Measurements from ENCODE around the gene NQO2. TPM values are rescaled to one million over a fixed set of nuclear protein-coding genes. Genes with fewer than 3 reads are reported as not detected.

NQO2 gene
- total RNA-seq, 4 donors from 2014 or later: 15.8 to 32.8 (median 27.2) TPM

DNA sequence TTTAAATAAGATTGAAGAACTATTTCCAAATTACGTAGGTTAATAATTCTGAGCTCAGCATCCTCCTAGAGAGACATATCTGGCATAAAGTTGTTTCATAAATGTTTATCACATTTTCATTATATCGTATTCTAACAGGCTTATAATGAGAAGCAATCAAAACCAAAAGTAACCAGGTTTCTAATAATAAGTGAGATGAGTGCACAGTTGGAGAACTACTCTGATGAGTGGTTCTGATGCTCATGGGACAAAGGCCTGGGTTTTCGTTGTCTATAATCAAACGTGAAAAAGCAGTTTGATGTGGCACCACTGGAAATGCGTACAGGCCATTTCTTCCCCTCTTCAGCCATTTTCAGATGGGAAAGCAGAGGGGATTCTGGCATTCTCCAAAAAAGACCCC is 23.6 kb upstream of the NQO2 start:
- TF ChIP-seq EP300 (IDR thresholded peaks at IDR 0.05): no peak
- no peak for TF ChIP-seq POLR2AphosphoS5 (IDR thresholded peaks at IDR 0.05)
- TF ChIP-seq, protein P1, sequence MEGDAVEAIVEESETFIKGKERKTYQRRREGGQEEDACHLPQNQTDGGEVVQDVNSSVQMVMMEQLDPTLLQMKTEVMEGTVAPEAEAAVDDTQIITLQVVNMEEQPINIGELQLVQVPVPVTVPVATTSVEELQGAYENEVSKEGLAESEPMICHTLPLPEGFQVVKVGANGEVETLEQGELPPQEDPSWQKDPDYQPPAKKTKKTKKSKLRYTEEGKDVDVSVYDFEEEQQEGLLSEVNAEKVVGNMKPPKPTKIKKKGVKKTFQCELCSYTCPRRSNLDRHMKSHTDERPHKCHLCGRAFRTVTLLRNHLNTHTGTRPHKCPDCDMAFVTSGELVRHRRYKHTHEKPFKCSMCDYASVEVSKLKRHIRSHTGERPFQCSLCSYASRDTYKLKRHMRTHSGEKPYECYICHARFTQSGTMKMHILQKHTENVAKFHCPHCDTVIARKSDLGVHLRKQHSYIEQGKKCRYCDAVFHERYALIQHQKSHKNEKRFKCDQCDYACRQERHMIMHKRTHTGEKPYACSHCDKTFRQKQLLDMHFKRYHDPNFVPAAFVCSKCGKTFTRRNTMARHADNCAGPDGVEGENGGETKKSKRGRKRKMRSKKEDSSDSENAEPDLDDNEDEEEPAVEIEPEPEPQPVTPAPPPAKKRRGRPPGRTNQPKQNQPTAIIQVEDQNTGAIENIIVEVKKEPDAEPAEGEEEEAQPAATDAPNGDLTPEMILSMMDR (IDR thresholded peaks at IDR 0.05): no peak
- no peak for TF ChIP-seq POLR2A (IDR thresholded peaks at IDR 0.05)
- 90% methylated on average over 4 to 5 of the region's 5 CpGs for WGBS, 2 donors (ENCODE audit: low coverage in 1 of 2)
- no peak overlapping the region for H3K4me3 ChIP-seq
- no peaks in the 10 kb centered on the region for H3K27me3 ChIP-seq
- no peaks in the 10 kb centered on the region for H3K36me3 ChIP-seq
- peaks cover 0 to 38% (median 4%) of the 10 kb centered on the region in 3 donors for H3K4me1 ChIP-seq
- H3K9me3 ChIP-seq: no peaks in the 10 kb centered on the region
- ATAC-seq: no peak
- H3K27ac ChIP-seq: peak overlapping the region in 1 of 4 donors; percentile 15

DNA sequence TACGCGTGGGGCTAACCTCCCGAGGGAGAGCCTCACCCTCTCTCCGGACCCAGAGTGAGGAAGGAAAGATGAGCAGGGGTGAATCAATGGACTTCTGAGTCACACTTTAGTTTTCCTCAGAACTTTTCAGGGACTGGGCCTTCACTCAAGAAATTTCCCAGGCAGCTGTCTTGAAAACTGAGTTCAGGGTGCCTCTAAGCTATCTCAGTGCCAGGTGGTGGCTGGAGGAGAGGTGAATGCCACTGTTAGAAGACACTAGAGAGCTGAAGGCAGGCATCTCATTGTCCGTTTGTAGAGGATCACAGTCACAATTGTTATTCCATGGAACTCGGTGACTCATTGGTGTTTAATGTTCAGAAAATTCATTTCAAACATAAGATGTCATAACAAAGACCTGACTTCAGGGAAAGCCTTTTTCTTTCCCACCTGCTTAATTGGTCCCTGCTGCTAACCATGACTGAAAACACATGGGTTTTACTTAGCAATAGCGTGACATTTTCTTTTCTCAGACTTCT is 23.1 kb upstream of the NQO2 start:
- Histone ChIP-seq H3K9me3 (no peaks in the 10 kb centered on the region), H3K4me3 (no peak overlapping the region), H3K27me3 (no peaks in the 10 kb centered on the region), H3K36me3 (no peaks in the 10 kb centered on the region), H3K27ac (peak overlapping the region in 1 of 4 donors; percentile 15), H3K4me1 (peaks cover 0 to 43% (median 9%) of the 10 kb centered on the region in 3 donors)
- TF ChIP-seq EP300 (IDR thresholded peaks at IDR 0.05): no peak
- TF ChIP-seq, protein P1 (IDR thresholded peaks at IDR 0.05): no peak
- no peak for TF ChIP-seq POLR2AphosphoS5 (IDR thresholded peaks at IDR 0.05)
- TF ChIP-seq POLR2A (IDR thresholded peaks at IDR 0.05): no peak
- ATAC-seq: no peak
- 50 to 52% methylated on average over 4 to 6 of the region's 7 CpGs for WGBS, 2 donors (ENCODE audit: low coverage in 1 of 2)

DNA sequence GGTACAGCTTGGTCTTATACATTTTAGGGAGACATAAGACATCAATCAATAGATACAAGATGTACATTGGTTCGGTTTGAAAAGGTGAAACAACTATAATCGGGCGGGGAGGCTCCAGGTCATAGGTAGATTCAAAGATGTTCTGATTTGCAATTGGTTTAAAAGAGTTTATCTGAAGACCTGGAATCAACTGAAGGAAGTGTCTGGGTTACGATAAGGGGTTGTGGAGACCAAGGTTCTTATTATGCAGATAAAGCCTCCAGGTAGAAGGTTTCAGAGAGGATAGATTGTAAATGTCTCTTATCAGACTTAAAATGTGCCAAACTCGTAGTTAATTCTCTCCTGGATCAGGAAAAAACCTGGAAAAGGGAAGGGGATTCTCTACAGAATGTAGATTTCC is 22.4 kb upstream of the NQO2 start:
- ATAC-seq: no peak
- Histone ChIP-seq H3K4me3 (no peak overlapping the region), H3K27me3 (no peaks in the 10 kb centered on the region), H3K27ac (peak overlapping the region in 1 of 4 donors; percentile 15), H3K36me3 (no peaks in the 10 kb centered on the region), H3K4me1 (peaks cover 0 to 44% (median 13%) of the 10 kb centered on the region in 3 donors), H3K9me3 (no peaks in the 10 kb centered on the region)
- TF ChIP-seq, protein P1 (IDR thresholded peaks at IDR 0.05): no peak
- TF ChIP-seq POLR2AphosphoS5 (IDR thresholded peaks at IDR 0.05): no peak
- no peak for TF ChIP-seq POLR2A (IDR thresholded peaks at IDR 0.05)
- TF ChIP-seq EP300 (IDR thresholded peaks at IDR 0.05): no peak
- 88 to 92% methylated on average over 5 of the region's 5 CpGs for WGBS, 2 donors (ENCODE audit: low coverage in 1 of 2)

DNA sequence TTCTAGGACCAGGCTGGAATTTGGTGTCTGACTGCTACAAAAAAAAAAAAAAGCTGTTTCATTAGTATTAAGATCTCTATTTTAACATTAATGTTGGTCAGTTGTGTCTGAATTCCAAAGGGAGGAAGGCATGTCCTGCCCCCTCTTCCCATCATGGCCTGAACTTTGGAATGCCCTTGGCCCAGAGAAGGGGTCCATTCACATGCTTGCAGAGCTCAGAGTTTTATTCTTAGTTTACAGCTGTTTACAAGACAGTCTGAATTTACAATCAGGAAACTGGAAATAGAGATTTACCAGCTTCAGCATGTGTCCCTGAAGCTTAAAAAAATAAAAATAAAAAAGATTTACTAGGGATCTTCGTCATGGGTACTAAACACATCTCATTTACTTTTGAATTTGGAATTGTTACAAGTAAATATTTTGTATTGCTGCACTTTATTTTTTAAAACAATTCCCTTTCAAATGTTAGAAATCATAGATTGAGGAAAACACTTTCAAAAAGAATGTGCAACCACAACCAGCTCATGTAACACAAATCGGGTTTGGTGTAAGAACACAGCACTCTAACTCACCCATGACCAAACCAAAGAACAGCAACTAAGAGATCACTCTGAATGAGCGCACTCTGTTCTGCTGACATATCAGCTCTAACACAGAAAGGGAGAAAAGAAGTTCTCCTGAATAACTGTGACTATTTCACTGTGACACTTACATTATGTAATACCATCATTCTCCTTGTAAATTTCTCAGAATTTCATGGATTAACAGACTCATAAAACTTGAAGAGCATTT is 21.7 kb upstream of the NQO2 start:
- Histone ChIP-seq H3K27me3 (no peaks in the 10 kb centered on the region), H3K9me3 (no peaks in the 10 kb centered on the region), H3K36me3 (no peaks in the 10 kb centered on the region), H3K4me3 (no peak overlapping the region), H3K4me1 (peaks cover 0 to 45% (median 20%) of the 10 kb centered on the region in 3 donors), H3K27ac (no peak overlapping the region)
- 90% methylated on average over 3 of the region's 3 CpGs for WGBS, 2 donors (ENCODE audit: low coverage in 1 of 2)
- no peak for ATAC-seq
- TF ChIP-seq, protein P1 (IDR thresholded peaks at IDR 0.05): no peak
- TF ChIP-seq EP300 (IDR thresholded peaks at IDR 0.05): no peak
- no peak for TF ChIP-seq POLR2AphosphoS5 (IDR thresholded peaks at IDR 0.05)
- no peak for TF ChIP-seq POLR2A (IDR thresholded peaks at IDR 0.05)

DNA sequence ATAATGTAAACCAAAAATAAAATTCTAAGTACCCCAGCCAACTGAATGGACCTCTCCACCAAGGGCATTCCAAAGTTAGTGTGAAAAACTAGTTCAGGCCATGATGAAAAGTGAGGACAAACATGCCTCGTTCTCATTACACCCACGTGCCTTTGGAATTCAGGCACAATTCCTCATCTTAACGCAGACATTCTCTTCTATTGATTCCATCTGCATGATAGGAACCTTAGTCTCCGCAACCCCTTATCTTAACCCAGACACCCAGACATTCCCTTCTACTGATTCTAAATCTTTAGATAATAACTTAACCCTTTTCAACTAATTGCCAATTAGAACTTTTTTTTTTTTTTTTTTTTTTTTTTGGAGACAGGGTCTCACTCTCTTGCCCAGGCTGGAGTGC is 20.8 kb upstream of the NQO2 start:
- H3K27me3 ChIP-seq: no peaks in the 10 kb centered on the region
- no peak for ATAC-seq
- TF ChIP-seq EP300 (IDR thresholded peaks at IDR 0.05): no peak
- TF ChIP-seq POLR2A (IDR thresholded peaks at IDR 0.05): no peak
- TF ChIP-seq, protein P1 (IDR thresholded peaks at IDR 0.05): no peak
- TF ChIP-seq POLR2AphosphoS5 (IDR thresholded peaks at IDR 0.05): no peak
- no peak overlapping the region for H3K27ac ChIP-seq
- H3K36me3 ChIP-seq: no peaks in the 10 kb centered on the region
- peaks cover 0 to 48% (median 20%) of the 10 kb centered on the region in 3 donors for H3K4me1 ChIP-seq
- 77 to 81% methylated on average over 4 of the region's 4 CpGs for WGBS, 2 donors (ENCODE audit: low coverage in 1 of 2)
- H3K9me3 ChIP-seq: no peaks in the 10 kb centered on the region
- no peak overlapping the region for H3K4me3 ChIP-seq
